GM18858 (cell line): Measurements from ENCODE around the gene MAD1L1.

Source experiments
- ATAC-seq: cut with Tn5 transposase; IDR thresholded peaks from one replicate; pipeline ENCODE4 v1.9.1; 2021; ENCODE audit not compliant: unreplicated experiment

MAD1L1 gene

DNA sequence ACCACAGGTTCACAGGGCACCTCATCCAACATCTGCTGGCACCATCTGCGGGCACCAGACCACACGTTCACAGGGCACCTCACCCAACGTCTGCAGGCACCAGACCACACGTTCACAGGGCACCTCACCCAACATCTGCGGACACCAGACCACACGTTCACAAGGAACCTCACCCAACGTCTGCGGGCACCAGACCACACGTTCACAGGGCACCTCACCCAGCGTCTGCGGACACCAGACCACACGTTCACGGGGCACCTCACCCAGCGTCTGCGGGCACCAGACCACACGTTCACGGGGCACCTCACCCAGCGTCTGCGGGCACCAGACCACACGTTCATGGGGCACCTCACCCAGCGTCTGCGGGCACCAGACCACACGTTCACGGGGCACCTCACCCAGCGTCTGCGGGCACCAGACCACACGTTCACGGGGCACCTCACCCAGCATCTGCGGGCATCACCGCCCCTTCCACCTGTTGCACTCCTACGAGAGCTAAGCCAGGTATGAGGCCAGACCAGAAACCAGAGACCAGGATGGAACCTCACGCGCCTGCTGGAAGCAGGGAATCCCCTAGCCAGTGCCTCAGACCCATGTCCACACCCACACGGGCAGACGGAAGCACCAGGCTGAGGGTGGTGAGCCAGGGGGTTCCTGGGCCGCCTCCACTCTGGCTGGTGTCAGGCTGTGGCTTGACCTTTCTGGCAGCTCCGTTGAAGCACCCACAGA, 182.8 kb downstream of the MAD1L1 start:
- ATAC-seq: no peak

DNA sequence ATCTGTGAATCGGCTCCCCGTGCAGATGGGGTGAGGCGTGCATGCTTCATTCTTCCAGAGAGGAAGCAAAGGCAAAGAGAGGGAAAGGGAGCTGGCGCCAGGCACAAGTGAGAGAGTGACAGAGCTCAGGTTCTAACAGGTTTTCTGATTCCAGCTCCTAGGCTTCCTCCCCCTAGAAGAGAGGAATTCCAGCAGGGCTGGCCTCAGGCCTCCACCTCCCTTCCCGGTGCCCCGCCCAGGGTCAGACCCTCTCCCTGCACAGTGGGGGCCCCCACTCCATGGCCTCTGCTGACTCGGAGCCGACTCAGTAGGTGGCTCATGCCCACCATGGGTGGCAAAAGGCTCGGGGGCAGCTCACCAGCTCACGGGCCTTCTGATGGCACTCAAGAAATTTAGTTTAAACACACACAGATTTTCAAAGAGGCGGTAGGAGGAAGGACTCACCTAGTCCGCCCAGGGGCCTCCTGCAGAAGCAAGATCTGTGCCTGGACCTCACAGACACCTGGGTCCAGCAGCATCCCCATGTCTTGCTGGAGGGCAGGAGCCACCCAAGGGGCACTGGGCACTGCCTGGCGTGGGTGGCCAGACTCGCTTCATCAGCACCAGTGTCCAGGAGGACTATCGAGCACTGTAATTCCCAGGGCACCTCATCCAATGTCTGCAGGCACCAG, 183.5 kb downstream of the MAD1L1 start:
- no peak for ATAC-seq

- no peak for ATAC-seq
These were observed 184.2 kb downstream of the MAD1L1 start for GRCh38 chr7:2048531-2048930.

- no peak for ATAC-seq
These were observed 184.7 kb downstream of the MAD1L1 start for GRCh38 chr7:2048006-2048405.

GRCh38 chr7:2046581-2047565, 185.9 kb downstream of the MAD1L1 start:
- no peak for ATAC-seq

- no peak for ATAC-seq
These were observed 187.0 kb downstream of the MAD1L1 start for GRCh38 chr7:2045559-2046405.

GRCh38 chr7:2044883-2045471, 187.8 kb downstream of the MAD1L1 start:
- ATAC-seq: no peak

DNA sequence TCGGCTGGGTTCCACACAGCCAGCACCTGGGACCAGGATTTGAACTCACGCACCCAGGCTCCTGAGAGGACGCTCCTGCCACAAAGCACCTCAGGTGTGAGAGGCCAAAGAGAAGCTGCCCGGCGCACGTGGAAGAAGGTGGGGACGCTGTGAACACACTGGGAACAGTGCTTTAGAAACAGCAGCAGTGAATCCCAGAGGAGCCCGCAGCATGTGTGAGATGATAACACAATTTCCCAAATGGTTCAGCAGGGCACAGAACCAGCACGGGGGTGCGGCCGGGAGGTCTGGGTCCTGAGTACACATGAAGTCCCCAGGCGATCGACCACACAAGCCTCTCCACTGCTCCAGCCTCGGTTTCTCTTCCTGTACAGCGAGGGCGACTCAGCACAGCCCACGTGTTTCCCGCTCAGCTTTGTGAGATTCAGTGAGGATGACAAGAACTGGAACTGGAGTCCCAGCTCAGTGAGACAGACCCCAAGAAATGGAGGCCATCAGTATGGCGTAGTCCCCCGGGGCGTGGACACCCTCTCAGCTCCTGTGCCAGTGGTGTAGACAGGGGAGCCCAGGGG, 188.3 kb downstream of the MAD1L1 start:
- no peak for ATAC-seq

DNA sequence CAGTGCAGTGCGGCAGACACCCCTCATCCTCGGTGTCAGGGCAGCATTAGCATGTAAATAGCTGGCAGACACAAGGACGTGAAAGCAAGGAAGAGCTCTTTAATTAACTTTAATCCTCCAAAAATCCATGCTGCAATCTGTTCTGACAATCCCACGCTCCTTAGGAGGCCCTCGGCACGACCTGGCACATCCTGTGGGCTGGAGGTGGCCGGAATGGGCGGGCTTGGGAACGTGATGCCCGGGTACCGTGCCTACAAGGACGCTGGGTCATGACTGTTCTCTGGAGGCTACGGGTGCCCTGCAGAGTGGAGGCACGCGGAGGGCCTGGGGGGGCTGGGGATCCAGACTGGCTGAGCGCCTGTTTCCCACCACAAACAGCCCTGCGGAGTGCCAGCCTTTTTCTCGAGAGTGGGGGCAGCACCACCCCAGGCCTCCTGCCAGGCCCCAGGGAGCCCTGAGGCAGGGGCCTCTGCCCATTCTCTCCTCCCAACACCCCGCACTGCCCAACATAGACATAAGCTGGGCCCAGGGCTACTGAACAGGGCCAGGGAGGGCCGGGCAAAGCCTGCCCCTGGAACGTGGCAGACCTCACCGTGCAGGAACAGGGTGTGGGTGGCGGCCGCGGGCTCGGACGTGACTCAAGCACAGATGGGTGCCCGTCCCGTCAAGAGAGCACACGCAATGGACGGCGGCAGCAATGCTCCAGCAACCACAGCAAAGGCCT, 189.3 kb downstream of the MAD1L1 start:
- no peak for ATAC-seq

GRCh38 chr7:2042650-2043049, 190.1 kb downstream of the MAD1L1 start:
- no peak for ATAC-seq

DNA sequence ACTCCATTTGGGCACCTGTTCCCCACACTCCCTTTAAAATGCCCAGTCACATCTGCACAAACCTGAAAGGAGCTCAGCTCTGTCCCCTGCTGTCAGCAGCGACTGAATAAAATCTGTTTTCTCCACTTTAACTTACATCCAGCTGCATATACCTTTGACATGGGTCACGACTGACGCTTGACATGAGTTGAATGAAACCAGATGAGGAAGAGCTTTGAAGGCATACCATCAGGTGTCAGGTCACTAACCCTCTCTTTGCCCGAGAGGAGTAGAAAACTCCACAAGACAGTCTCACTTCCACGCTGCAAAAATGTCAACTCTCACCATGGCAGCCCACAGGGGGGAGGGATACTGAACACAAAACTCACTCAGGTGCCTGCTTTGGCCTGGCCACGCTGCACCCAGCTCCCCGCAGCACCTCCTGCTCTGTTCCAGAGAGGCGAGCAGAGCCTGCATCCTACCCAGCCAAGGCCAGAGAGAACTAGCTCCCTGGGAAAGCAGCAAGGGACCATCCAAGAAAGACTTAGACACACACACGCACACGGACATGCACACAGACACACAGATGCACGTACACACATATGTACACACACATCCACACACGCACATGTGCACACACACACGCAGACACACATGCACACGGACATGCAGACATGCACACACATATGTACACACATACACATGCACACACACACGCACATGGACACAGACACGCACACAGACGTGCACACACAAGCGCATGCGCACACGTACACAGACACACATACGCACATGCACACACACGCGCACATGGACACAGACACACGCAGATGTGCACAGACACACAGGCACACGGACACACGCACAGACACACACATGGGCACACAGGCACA, 191.0 kb downstream of the MAD1L1 start:
- no peak for ATAC-seq

DNA sequence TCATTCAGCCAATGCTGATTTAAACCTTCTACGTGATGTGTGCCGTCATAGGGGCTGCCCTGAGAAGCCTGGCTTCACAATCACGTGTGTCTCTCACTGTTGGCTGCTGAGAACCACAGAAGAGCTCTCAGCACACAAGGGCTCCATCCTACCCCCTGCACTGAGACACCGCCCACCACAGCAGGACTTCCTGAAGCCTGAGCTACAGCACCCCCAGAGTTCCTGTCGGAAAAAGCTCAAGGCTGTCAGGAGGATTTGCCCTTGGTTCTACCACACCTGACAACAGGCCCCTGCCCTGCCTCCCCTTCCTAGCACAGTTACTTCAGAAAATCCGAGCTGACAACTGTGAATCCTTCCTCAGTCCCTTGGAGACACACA, 191.9 kb downstream of the MAD1L1 start:
- ATAC-seq: no peak

DNA sequence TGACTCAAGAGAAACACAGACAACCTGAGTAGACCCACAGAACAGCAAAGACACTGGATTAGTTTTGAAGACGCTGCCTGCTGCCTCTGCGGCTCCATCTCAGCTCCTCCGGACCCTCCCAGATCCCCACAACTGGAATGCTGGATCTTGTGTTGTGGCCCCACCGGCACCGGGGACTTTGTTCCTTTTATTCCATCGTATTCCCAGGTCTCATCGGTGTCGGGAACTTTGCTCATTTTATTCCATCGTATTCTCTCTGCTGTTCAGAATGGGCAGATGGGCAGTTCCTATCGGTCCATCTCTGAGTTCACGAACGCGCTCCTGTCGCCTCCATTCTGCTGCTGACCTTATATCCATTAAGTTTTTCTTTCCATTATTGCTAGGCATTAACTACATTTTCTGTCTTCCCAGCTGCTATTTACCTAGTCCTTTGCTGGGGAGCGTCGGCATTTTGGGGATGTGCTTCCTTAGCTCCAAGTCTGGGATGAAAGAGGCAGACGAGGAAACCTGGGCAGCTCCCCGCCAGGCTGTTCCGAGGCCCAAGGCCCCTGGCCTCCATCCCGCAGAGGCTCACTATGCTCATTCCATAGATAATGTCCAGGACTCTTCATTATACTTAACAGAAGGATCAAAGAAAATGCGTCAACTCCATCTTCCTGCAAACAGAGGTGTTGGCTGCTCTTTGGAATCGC, 192.4 kb downstream of the MAD1L1 start:
- no peak for ATAC-seq

GRCh38 chr7:2038931-2039728, 193.6 kb downstream of the MAD1L1 start:
- ATAC-seq: peak; percentile 60

DNA sequence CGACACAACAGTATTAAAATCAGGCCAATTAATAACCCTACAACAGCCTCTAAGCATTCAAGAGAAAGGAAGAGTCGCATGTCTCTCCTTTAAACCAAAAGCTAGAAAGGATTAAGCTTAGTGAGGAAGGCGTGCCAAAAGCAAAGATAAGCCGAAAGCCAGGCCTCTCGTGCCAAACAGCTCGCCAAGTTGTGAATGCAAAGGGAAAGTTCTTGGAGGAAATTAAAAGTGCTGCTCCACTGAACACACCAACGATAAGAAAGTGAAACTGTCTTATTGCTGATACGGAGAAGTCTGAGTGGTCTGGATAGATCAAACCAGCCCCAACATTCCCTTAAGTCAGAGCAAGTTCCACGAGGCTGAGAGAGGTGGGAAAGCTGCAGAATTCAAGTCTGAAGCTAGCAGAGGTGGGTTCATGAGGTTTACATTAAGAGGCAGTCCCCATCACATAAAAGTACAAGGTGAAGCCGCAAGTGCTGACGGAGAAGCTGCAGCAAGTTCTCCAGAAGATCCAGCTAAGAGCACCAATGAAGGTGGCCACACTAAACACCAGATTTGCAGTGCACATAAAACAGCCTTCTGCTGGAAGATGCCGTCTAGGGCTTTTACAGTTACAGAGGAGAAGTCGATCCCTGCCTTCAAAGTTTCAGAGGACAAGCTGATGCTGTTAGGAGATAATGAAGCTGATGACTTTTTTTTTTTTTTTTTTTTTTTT, 194.8 kb downstream of the MAD1L1 start:
- no peak for ATAC-seq

DNA sequence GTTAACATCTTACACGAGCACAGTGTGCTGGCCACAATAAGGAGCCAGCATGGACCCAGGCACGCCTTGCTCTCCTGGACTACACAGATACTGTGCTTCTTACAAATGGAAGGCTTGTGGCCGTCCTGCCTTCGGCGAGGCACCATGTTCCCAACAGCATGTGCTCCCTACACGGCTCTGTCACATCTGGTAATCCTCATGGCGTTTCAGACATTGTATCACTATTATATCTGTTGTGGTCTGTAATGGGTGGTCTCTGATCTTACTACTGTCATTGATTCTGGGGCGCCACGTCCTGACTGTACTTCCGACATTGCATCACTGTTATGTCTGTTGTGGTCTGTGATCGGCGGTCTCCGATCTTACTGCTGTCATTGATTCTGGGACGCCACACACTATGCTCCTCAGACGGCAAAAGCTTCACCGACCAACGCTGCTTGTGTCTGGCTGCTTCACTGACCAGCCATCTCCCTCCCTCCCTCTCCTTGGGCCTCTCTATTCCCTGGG, 195.4 kb downstream of the MAD1L1 start:
- no peak for ATAC-seq
